H1 (cell line): Measurements from ENCODE around the gene UBE2G2. TPM values are rescaled to one million over a fixed set of nuclear protein-coding genes. Genes with fewer than 3 reads are reported as not detected.

Experiments
- CTCF ChIA-PET: fragments of 300-600 bp; sonication (Branson Sonifier 250); formaldehyde crosslinking; loops from one replicate; lab custom pipeline; 2021; ENCODE audit not compliant: partially characterized antibody; lab: Charles Lee
- POLR2A ChIA-PET: fragments of 300-600 bp; sonication (Branson Sonifier 250); formaldehyde crosslinking; loops from one replicate; lab custom pipeline; 2021; ENCODE audit warnings: inconsistent platforms; ENCODE audit not compliant: partially characterized antibody; lab: Charles Lee
- DNase-seq, 2 experiments: peaks; one replicate each; pipeline versions ENCODE4 v3.0.0 to v3.0.0-alpha.2; 2010 to 2022; ENCODE audit warnings: low spot score in 2 of 2, low read depth in 1 of 2, mixed read lengths in 1 of 2
- FAIRE-seq: peaks from 2 replicates; lab custom pipeline; 2011; peaks lifted over from hg19 to GRCh38; lab: Jason Lieb, UNC
- H2AFZ ChIP-seq: 2 replicates; pipeline ENCODE4 v1.8.1; 2012; ENCODE audit warnings: low read length, inconsistent platforms
- H2AK5ac ChIP-seq: 2 replicates; pipeline ENCODE4 v1.6.1; 2013; ENCODE audit warnings: low read depth, low read length
- H2BK120ac ChIP-seq: replicated peaks from 2 replicates; pipeline ENCODE3; 2013; ENCODE audit warnings: low read depth, low read length, inconsistent platforms
- H2BK12ac ChIP-seq: 2 replicates; pipeline ENCODE4 v1.6.1; 2013; ENCODE audit warnings: low read depth, low read length
- H2BK15ac ChIP-seq: 2 replicates; pipeline ENCODE4 v1.6.1; 2013; ENCODE audit warnings: low read length
- H2BK20ac ChIP-seq: 2 replicates; pipeline ENCODE4 v1.6.1; 2013; ENCODE audit warnings: low read length
- H2BK5ac ChIP-seq: 2 replicates; pipeline ENCODE4 v1.6.1; 2013; ENCODE audit warnings: low read depth, low read length
- H3K14ac ChIP-seq: 2 replicates; pipeline ENCODE4 v1.6.1; 2013; ENCODE audit warnings: inconsistent platforms; ENCODE audit not compliant: insufficient read length
- H3K18ac ChIP-seq: 2 replicates; pipeline ENCODE4 v1.6.1; 2013; ENCODE audit warnings: low read length; ENCODE audit errors: extremely low read depth
- H3K23ac ChIP-seq: 2 replicates; pipeline ENCODE4 v1.6.1; 2013; ENCODE audit warnings: inconsistent platforms; ENCODE audit not compliant: insufficient read length
- H3K23me2 ChIP-seq: 2 replicates; pipeline ENCODE4 v1.6.1; 2013; ENCODE audit warnings: low read depth, low read length
- H3K27ac ChIP-seq: 2 replicates; pipeline ENCODE4 v1.6.1; 2011; ENCODE audit warnings: low read depth, low read length, inconsistent platforms
- H3K27me3 ChIP-seq, 4 experiments: replicated peaks in 1 of 4; 1 replicate in 1 of 4; 2 replicates in 3 of 4; pipeline versions ENCODE4 v1.6.1 to v1.8.1; 2011 to 2013; ENCODE audit warnings: low read length in 3 of 4, mild to moderate bottlenecking in 3 of 4, inconsistent platforms in 2 of 4, mixed read lengths in 2 of 4, moderate library complexity in 1 of 4; ENCODE audit not compliant: control insufficient read depth in 3 of 4, insufficient read depth in 3 of 4; ENCODE audit errors: extremely low read depth in 1 of 4
- H3K36me3 ChIP-seq, 4 experiments: 2 replicates each; pipeline versions ENCODE4 v1.6.1 to v1.8.1; 2011 to 2013; ENCODE audit warnings: mild to moderate bottlenecking in 4 of 4, low read length in 3 of 4, moderate library complexity in 2 of 4, control low read depth in 1 of 4, inconsistent platforms in 1 of 4; ENCODE audit not compliant: insufficient read depth in 4 of 4, control insufficient read depth in 2 of 4
- H3K4ac ChIP-seq: replicated peaks from 2 replicates; pipeline ENCODE3; 2013; ENCODE audit warnings: low read length, low read depth, mixed read lengths, inconsistent platforms; ENCODE audit not compliant: insufficient read length
- H3K4me1 ChIP-seq, 4 experiments: replicated peaks in 1 of 4; 1 replicate in 1 of 4; 2 replicates in 3 of 4; pipeline versions ENCODE4 v1.6.1 to v1.8.1; 2011 to 2013; ENCODE audit warnings: low read length in 3 of 4, inconsistent platforms in 2 of 4, mixed read lengths in 1 of 4; ENCODE audit not compliant: insufficient read depth in 4 of 4, control insufficient read depth in 3 of 4
- H3K4me2 ChIP-seq, 2 experiments: 2 replicates each; pipeline versions ENCODE4 v1.6.1 to v1.8.1; 2011 to 2013; ENCODE audit warnings: low read depth in 2 of 2, low read length in 2 of 2, control low read depth in 1 of 2, inconsistent platforms in 1 of 2, mild to moderate bottlenecking in 1 of 2; ENCODE audit not compliant: insufficient read depth in 1 of 2
- H3K4me3 ChIP-seq, 4 experiments: fragments of 200-600, 300-600 bp in 1 of 4; sonication (generic), shearing (Covaris generic), sonication (Bioruptor Twin) in 1 of 4; 2 replicates each; pipeline versions ENCODE4 v1.5.1 to v1.8.1; 2011 to 2016; ENCODE audit warnings: low read length in 4 of 4, low read depth in 3 of 4, control low read depth in 2 of 4, inconsistent platforms in 2 of 4, mild to moderate bottlenecking in 2 of 4, mixed read lengths in 1 of 4, moderate library complexity in 1 of 4; ENCODE audit not compliant: insufficient read depth in 2 of 4; ENCODE audit errors: extremely low read depth in 1 of 4
- H3K56ac ChIP-seq: replicated peaks from 2 replicates; pipeline ENCODE3; 2013; ENCODE audit warnings: low read depth, mild to moderate bottlenecking, mixed read lengths, low read length, inconsistent platforms; ENCODE audit not compliant: insufficient read length
- H3K79me1 ChIP-seq: 2 replicates; pipeline ENCODE4 v1.6.1; 2013; ENCODE audit warnings: low read depth, low read length, control low read depth
- H3K79me2 ChIP-seq, 2 experiments: 2 replicates each; pipeline versions ENCODE4 v1.6.1 to v1.8.1; 2012 to 2013; ENCODE audit warnings: low read length in 2 of 2, mild to moderate bottlenecking in 2 of 2, inconsistent platforms in 1 of 2; ENCODE audit not compliant: insufficient read depth in 2 of 2, control insufficient read depth in 1 of 2
- H3K9ac ChIP-seq, 4 experiments: replicated peaks in 1 of 4; 1 replicate in 1 of 4; 2 replicates in 3 of 4; pipeline versions ENCODE4 v1.6.1 to v1.8.1; 2011 to 2013; ENCODE audit warnings: low read depth in 3 of 4, low read length in 3 of 4, control low read depth in 2 of 4, mild to moderate bottlenecking in 2 of 4, moderate library complexity in 2 of 4, inconsistent platforms in 1 of 4; ENCODE audit errors: extremely low read depth in 1 of 4
- H3K9me3 ChIP-seq, 2 experiments: 2 replicates each; pipeline versions ENCODE4 v1.6.1 to v1.8.1; 2012 to 2013; ENCODE audit warnings: mild to moderate bottlenecking in 2 of 2, moderate library complexity in 2 of 2, control low read depth in 1 of 2, inconsistent platforms in 1 of 2, low read depth in 1 of 2, low read length in 1 of 2, mixed read lengths in 1 of 2; ENCODE audit not compliant: insufficient read depth in 2 of 2
- H4K20me1 ChIP-seq, 2 experiments: replicated peaks in 1 of 2; 2 replicates each; pipeline versions ENCODE3 to v1.8.1; 2011 to 2013; ENCODE audit warnings: inconsistent platforms in 2 of 2, low read length in 2 of 2, mild to moderate bottlenecking in 1 of 2; ENCODE audit not compliant: insufficient read depth in 2 of 2, control insufficient read depth in 1 of 2
- H4K5ac ChIP-seq: 2 replicates; pipeline ENCODE4 v1.6.1; 2013; ENCODE audit warnings: low read length, low read depth, mixed read lengths, inconsistent platforms; ENCODE audit not compliant: insufficient read length
- H4K8ac ChIP-seq: 2 replicates; pipeline ENCODE4 v1.8.0; 2013; ENCODE audit warnings: mild to moderate bottlenecking, moderate library complexity, low read length, inconsistent platforms; ENCODE audit not compliant: insufficient read depth; ENCODE audit errors: extremely low read depth
- H4K91ac ChIP-seq: replicated peaks from 2 replicates; pipeline ENCODE3; 2013; ENCODE audit warnings: low read length, mixed read lengths, inconsistent platforms; ENCODE audit not compliant: insufficient read length
- EP300 ChIP-seq, 2 experiments: IDR thresholded peaks; 1 replicate in 1 of 2; 2 replicates in 1 of 2; pipeline ENCODE4 v1.6.1; 2011 to 2012; ENCODE audit warnings: low read depth in 2 of 2, low read length in 2 of 2, mild to moderate bottlenecking in 2 of 2, borderline replicate concordance in 1 of 2, inconsistent platforms in 1 of 2, moderate library complexity in 1 of 2
- FOSL1 ChIP-seq: IDR thresholded peaks from 2 replicates; pipeline ENCODE4 v1.6.1; 2011; ENCODE audit warnings: mild to moderate bottlenecking, low read depth, low read length, moderate library complexity; ENCODE audit not compliant: insufficient read depth
- GTF2F1 ChIP-seq: IDR thresholded peaks from 2 replicates; pipeline ENCODE4 v1.6.1; 2012; ENCODE audit warnings: low read depth, low read length, improper control_type of control experiment, borderline replicate concordance
- KDM1A ChIP-seq: fragments of 200-600, 300-600 bp; sonication (generic); IDR thresholded peaks from 2 replicates; pipeline ENCODE4 v1.7.1; 2016; ENCODE audit warnings: mild to moderate bottlenecking, low read length, borderline replicate concordance
- PHF8 ChIP-seq: fragments of 200-600 bp; sonication (generic); conservative IDR thresholded peaks from 2 replicates; pipeline ENCODE4 v1.7.1; 2012; ENCODE audit warnings: low read depth, mild to moderate bottlenecking, inconsistent platforms, low read length, moderate library complexity
- SAP30 ChIP-seq: fragments of 300-600 bp; sonication (generic); IDR thresholded peaks from 2 replicates; pipeline ENCODE4 v1.7.1; 2012; ENCODE audit warnings: low read length, moderate library complexity, mild to moderate bottlenecking, inconsistent platforms; ENCODE audit not compliant: insufficient read depth, insufficient replicate concordance
- SIN3A ChIP-seq, 2 experiments: IDR thresholded peaks in 1 of 2; conservative IDR thresholded peaks in 1 of 2; 2 replicates each; pipeline ENCODE4 v1.6.1; 2011 to 2012; ENCODE audit warnings: low read length in 2 of 2, improper control_type of control experiment in 1 of 2, low read depth in 1 of 2, mild to moderate bottlenecking in 1 of 2
- SIRT6 ChIP-seq: IDR thresholded peaks from one replicate; pipeline ENCODE4 v1.7.1; 2012; ENCODE audit warnings: low read length, inconsistent platforms
- SP1 ChIP-seq: IDR thresholded peaks from 2 replicates; pipeline ENCODE4 v1.6.1; 2011; ENCODE audit warnings: low read depth, low read length
- SUZ12 ChIP-seq: fragments of 200-600 bp; sonication (generic); IDR thresholded peaks from 2 replicates; pipeline ENCODE4 v1.6.1; 2012; ENCODE audit warnings: mild to moderate bottlenecking, inconsistent platforms, low read length, moderate library complexity, mixed read lengths
- YY1 ChIP-seq: IDR thresholded peaks from 2 replicates; pipeline ENCODE4 v1.6.1; 2011; ENCODE audit warnings: low read depth, mild to moderate bottlenecking, low read length
- WGBS, 2 experiments: shearing (Covaris generic) in 1 of 2; methylation state at CpG; one replicate each; pipeline versions ENCODE4 v1.1.6 to v1.1.7; 2013 to 2015; ENCODE audit warnings: low lambda C conversion rate in 2 of 2, mixed read lengths in 2 of 2, inconsistent platforms in 1 of 2, low coverage in 1 of 2, missing lambda C conversion rate in 1 of 2; ENCODE audit not compliant: insufficient replicate concordance in 2 of 2, insufficient coverage in 1 of 2, insufficient read length in 1 of 2; ENCODE audit errors: extremely low coverage in 1 of 2, missing lambda C conversion rate in 1 of 2; 5-methylcytosine and 5-hydroxymethylcytosine counted together
- polyA plus RNA-seq, 7 experiments: library from polyadenylated mRNA; depleted of rRNA in 3 of 7; stranded (reverse) in 5 of 7; unstranded in 2 of 7; fragments of >200 nt in 5 of 7; fragments of 200-250 nt in 2 of 7; gene quantifications; 1 replicate in 5 of 7; 2 replicates in 1 of 7; 4 replicates in 1 of 7; pipeline versions ENCODE4 v1.2.1 to v1.2.3, GENCODE V29; 2011 to 2013; ENCODE audit warnings: missing spikeins in 2 of 7, mixed read lengths in 2 of 7
- total RNA-seq: library from RNA; stranded (reverse); fragmentation: NEBNext Ultra II Directional; extraction: Animal tissue kit (Norgen Biotek cat#: 25700); gene quantifications from 2 replicates; pipeline ENCODE4 v1.2.1, GENCODE V29; 2021

UBE2G2 gene
- total and polyA plus RNA-seq, 2 of the 8 experiments (the other 6 are each of a cell fraction or from before 2014, with no cell fraction given) = 96.3 to 101 TPM

- Histone ChIP-seq H3K18ac (no peak overlapping the region), H3K4ac (no peak overlapping the region), H2BK15ac (no peak overlapping the region), H3K4me2 (no peak overlapping the region), H4K20me1 (no peaks in the 10 kb centered on the region), H3K79me1 (no peaks in the 10 kb centered on the region), H3K56ac (no peak overlapping the region), H3K27me3 (no peaks in the 10 kb centered on the region), H2BK20ac (no peak overlapping the region), H3K4me1 (no peaks in the 10 kb centered on the region; a peak in 2 of 7 replicates), H2AK5ac (0 out of 2 replicates have a peak overlapping the region, but pooled peaks have one; percentile 24), H2BK12ac (peak overlapping the region; percentile 33; the same call in 1 of the 2 replicates), H3K36me3 (no peaks in the 10 kb centered on the region), H4K8ac (no peak overlapping the region), H3K9me3 (peaks cover under 1 to 3% of the 10 kb centered on the region in 2 experiments; a peak in 2 of 4 replicates), H3K23me2 (no peaks in the 10 kb centered on the region), H3K23ac (no peak overlapping the region), H4K91ac (no peak overlapping the region), H3K79me2 (no peaks in the 10 kb centered on the region), H3K27ac (no peak overlapping the region), H4K5ac (no peak overlapping the region), H2AFZ (no peak overlapping the region), H3K9ac (no peak overlapping the region), H2BK5ac (no peak overlapping the region), H3K4me3 (no peak overlapping the region), H2BK120ac (no peak overlapping the region), H3K14ac (no peak overlapping the region)
- POLR2A ChIA-PET = no interaction called here
- no peak for FAIRE-seq
- no peak for TF ChIP-seq SUZ12
- no peak for TF ChIP-seq EP300 (IDR thresholded peaks at IDR 0.05; ENCODE audit: borderline replicate concordance in 1 of 2, low read depth in 2 of 2, low read length in 2 of 2)
- no peak for TF ChIP-seq YY1
- TF ChIP-seq KDM1A = no peak
- no peak for TF ChIP-seq PHF8
- no peak for TF ChIP-seq FOSL1
- TF ChIP-seq SP1 = no peak
- TF ChIP-seq SIN3A (conservative IDR thresholded peaks at IDR 0.05 in 1 of 2, IDR thresholded peaks at IDR 0.05 in 1 of 2; ENCODE audit: low read depth in 1 of 2, low read length in 2 of 2) = no peak
- no peak for TF ChIP-seq SIRT6
- TF ChIP-seq SAP30 = no peak
- TF ChIP-seq GTF2F1 = no peak
- CTCF ChIA-PET = no interaction called here
- WGBS, 2 experiments = 91% methylated on average over 26 of the region's 26 CpGs; no CpG with 5 or more reads in 1 of the 2 experiments
- no peak for DNase-seq
These were observed 32.8 kb upstream of the UBE2G2 start for GRCh38 chr21:44834231-44834950.
